ENCODE data around the gene SCCPDH. TPM values are rescaled to one million over a fixed set of nuclear protein-coding genes. Genes with fewer than 3 reads are reported as not detected.

The SCCPDH gene
- total and polyA plus RNA-seq, 2 of the 13 experiments (the other 11 are each of a cell fraction or from before 2014, with no cell fraction given): 36.7 to 62.3 TPM

- TF ChIP-seq POGK (CRISPR knock-in tag; conservative IDR thresholded peaks at IDR 0.05): no peak
Observed at GRCh38 chr1:246725191-246725590, 982 bp downstream of the SCCPDH start (continued).

- POLR2A ChIA-PET: interaction anchor here (4.0 kb wide), 1 partner anchor 14 kb away, joined by 82 read pairs; no protein-coding TSS in a partner anchor
- H3K79me2 ChIP-seq (ENCODE audit: insufficient read depth, low read length): peaks cover 28% of the 10 kb centered on the region
- H3K4me1 ChIP-seq (ENCODE audit: insufficient read depth, low read length): peaks cover 55% of the 10 kb centered on the region
- H4K20me1 ChIP-seq (ENCODE audit: insufficient read depth, low read length): no peaks in the 10 kb centered on the region
- no TSS peak for BruUV-seq (replicated peaks)
- H3K9me3 ChIP-seq (ENCODE audit: low read length): no peaks in the 10 kb centered on the region
- no peak overlapping the region; a peak in 2 of 6 replicates for H3K4me3 ChIP-seq (replicated peaks in 1 of 3; ENCODE audit: insufficient read depth in 1 of 3, low read depth in 2 of 3, low read length in 3 of 3)
- no peak overlapping the region for H2AFZ ChIP-seq (ENCODE audit: low read length)
- peak overlapping the region; percentile 95 for H3K27ac ChIP-seq (ENCODE audit: extremely low read length, insufficient read depth, low read length)
- ATAC-seq (no peak), FAIRE-seq (no peak), DNase-seq (ENCODE audit: low spot score) (no peak)
- in situ Hi-C loops (cut with HindIII; ENCODE audit: extremely low pct_ligation_motif_present, low pct_unique_long_range_greater_than_20kb): no loop called here
- CTCF ChIA-PET (ENCODE audit: low intra/inter-chr PET ratio, low total read pairs): interaction anchor here (0.9 kb wide), 1 partner anchor 30 kb away, joined by 3 read pairs; no protein-coding TSS in a partner anchor
- WGBS (ENCODE audit: low lambda C conversion rate): 33% methylated on average over 4 of the region's 4 CpGs
- peaks cover 8 to 27% of the 10 kb centered on the region in 2 experiments for H3K36me3 ChIP-seq (replicated peaks in 1 of 2; ENCODE audit: control insufficient read depth in 1 of 2, insufficient read depth in 2 of 2, low read length in 2 of 2)
- no peak overlapping the region for H3K9ac ChIP-seq (ENCODE audit: insufficient read depth, low read depth, low read length)
- H3K4me2 ChIP-seq (ENCODE audit: low read depth, low read length): peak overlapping the region; percentile 84
- intact Hi-C loops (cut with micrococcal nuclease; ENCODE audit: unreplicated experiment): no loop called here
- no peaks in the 10 kb centered on the region for H3K27me3 ChIP-seq (ENCODE audit: control insufficient read depth in 1 of 2, insufficient read depth in 2 of 2, low read length in 2 of 2)
- TF ChIP-seq ZFP36 (IDR thresholded peaks at IDR 0.05; ENCODE audit: borderline replicate concordance, low read depth, low read length, partially characterized antibody) (no peak), HNF1B (CRISPR knock-in tag; IDR thresholded peaks at IDR 0.05) (peak; percentile 52; the same call in 1 of the 2 replicates), HDAC2 (CRISPR knock-in tag; IDR thresholded peaks at IDR 0.05) (0 out of 2 replicates have a peak, but pooled peaks have one; percentile 15), RERE (CRISPR knock-in tag; IDR thresholded peaks at IDR 0.05; ENCODE audit: low read depth) (no peak), GATAD2A (CRISPR knock-in tag; IDR thresholded peaks at IDR 0.05) (0 out of 2 replicates have a peak, but pooled peaks have one; percentile 24), ZNF781 (CRISPR knock-in tag; IDR thresholded peaks at IDR 0.05; ENCODE audit: borderline replicate concordance, not compliant biosample characterization) (no peak), ZNF850 (CRISPR knock-in tag; conservative IDR thresholded peaks at IDR 0.05) (no peak), HNF4A (CRISPR knock-in tag; IDR thresholded peaks at IDR 0.05) (peak; percentile 56), CREM (IDR thresholded peaks at IDR 0.05) (no peak), CREM (CRISPR knock-in tag; IDR thresholded peaks at IDR 0.05) (no peak), NR2F6 (IDR thresholded peaks at IDR 0.05) (peak; percentile 66), NR2F6 (CRISPR knock-in tag; IDR thresholded peaks at IDR 0.05) (no peak; the same call in 1 of the 2 replicates), SIX1 (CRISPR knock-in tag; IDR thresholded peaks at IDR 0.05; ENCODE audit: borderline replicate concordance) (no peak), ZNF12 (CRISPR knock-in tag; IDR thresholded peaks at IDR 0.05) (no peak)
Observed at GRCh38 chr1:246726255-246726679, 2.1 kb downstream of the SCCPDH start.

Data from HepG2 (cell line).